ENCODE results near the gene S100A9.

DNA sequence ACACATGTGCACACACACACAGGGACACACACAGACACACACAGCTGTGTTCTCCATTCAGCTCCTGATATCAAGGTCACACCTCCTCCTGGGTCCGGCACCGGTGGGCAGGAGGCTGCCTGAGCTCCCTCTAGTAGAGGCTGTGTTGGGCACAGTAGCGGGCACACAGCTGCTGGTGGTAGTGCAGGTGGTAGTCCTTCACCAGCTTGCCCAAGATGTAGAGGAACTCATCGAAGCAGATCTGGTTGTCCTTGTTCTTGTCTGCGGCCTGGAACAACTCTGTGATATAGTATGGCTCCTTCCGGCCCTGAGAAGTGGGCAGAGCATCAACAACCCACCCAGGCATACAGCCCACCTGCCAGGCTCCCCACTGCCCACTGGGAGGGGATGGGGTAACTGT lies 38.8 kb downstream of the S100A9 start:
- no peak for TF ChIP-seq POLR2A (IDR thresholded peaks at IDR 0.05)
- TF ChIP-seq, protein P1, sequence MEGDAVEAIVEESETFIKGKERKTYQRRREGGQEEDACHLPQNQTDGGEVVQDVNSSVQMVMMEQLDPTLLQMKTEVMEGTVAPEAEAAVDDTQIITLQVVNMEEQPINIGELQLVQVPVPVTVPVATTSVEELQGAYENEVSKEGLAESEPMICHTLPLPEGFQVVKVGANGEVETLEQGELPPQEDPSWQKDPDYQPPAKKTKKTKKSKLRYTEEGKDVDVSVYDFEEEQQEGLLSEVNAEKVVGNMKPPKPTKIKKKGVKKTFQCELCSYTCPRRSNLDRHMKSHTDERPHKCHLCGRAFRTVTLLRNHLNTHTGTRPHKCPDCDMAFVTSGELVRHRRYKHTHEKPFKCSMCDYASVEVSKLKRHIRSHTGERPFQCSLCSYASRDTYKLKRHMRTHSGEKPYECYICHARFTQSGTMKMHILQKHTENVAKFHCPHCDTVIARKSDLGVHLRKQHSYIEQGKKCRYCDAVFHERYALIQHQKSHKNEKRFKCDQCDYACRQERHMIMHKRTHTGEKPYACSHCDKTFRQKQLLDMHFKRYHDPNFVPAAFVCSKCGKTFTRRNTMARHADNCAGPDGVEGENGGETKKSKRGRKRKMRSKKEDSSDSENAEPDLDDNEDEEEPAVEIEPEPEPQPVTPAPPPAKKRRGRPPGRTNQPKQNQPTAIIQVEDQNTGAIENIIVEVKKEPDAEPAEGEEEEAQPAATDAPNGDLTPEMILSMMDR (IDR thresholded peaks at IDR 0.05) = no peak
